Smooth muscle cell (in vitro differentiated cells): ENCODE data around the gene SYAP1. TPM values are rescaled to one million over a fixed set of nuclear protein-coding genes. Genes with fewer than 3 reads are reported as not detected.

Experiments
- DNase-seq: peaks from one replicate; lab custom pipeline; 2025; ENCODE audit not compliant: unreplicated experiment; lab: John Stamatoyannopoulos, UW
- H2AFZ ChIP-seq: fragments of 200-600 bp; sonication (generic); 2 replicates; pipeline ENCODE4 v1.6.0; 2016; ENCODE audit warnings: antibody characterized with exemption, low read depth, mild to moderate bottlenecking
- H3F3A ChIP-seq: fragments of 200-600 bp; sonication (generic); 2 replicates; pipeline ENCODE4 v1.6.0; 2017; ENCODE audit warnings: antibody characterized with exemption, low read depth
- H3K27ac ChIP-seq: fragments of 200-600 bp; sonication (generic); 2 replicates; pipeline ENCODE4 v1.5.1; 2016; ENCODE audit warnings: low read depth, mild to moderate bottlenecking
- H3K27me3 ChIP-seq: fragments of 200-600 bp; sonication (generic); 2 replicates; pipeline ENCODE4 v1.6.1; 2016; ENCODE audit warnings: low read depth, mild to moderate bottlenecking
- H3K36me3 ChIP-seq: fragments of 200-600 bp; sonication (generic); 2 replicates; pipeline ENCODE4 v1.5.1; 2016; ENCODE audit warnings: low read depth
- H3K4me1 ChIP-seq: fragments of 200-600 bp; sonication (generic); 2 replicates; pipeline ENCODE4 v1.5.1; 2016; ENCODE audit warnings: low read depth
- H3K4me2 ChIP-seq: fragments of 200-600 bp; sonication (generic); 2 replicates; pipeline ENCODE4 v1.6.0; 2016; ENCODE audit warnings: mild to moderate bottlenecking
- H3K4me3 ChIP-seq: fragments of 200-600 bp; sonication (generic); 2 replicates; pipeline ENCODE4 v1.5.1; 2016; ENCODE audit warnings: mild to moderate bottlenecking
- H3K79me2 ChIP-seq: fragments of 200-600 bp; sonication (generic); 2 replicates; pipeline ENCODE4 v1.6.0; 2016; ENCODE audit warnings: low read depth, mild to moderate bottlenecking
- H3K9ac ChIP-seq: fragments of 200-600 bp; sonication (generic); 2 replicates; pipeline ENCODE4 v1.6.0; 2016; ENCODE audit warnings: low read depth
- H3K9me3 ChIP-seq: fragments of 200-600 bp; sonication (generic); replicated peaks from 2 replicates; pipeline ENCODE4 v1.5.1; 2016; ENCODE audit warnings: low read depth
- H4K20me1 ChIP-seq: fragments of 200-600 bp; sonication (generic); 2 replicates; pipeline ENCODE4 v1.6.0; 2016; ENCODE audit warnings: low read depth
- WGBS: methylation state at CpG from one replicate; pipeline ENCODE4 v1.1.7; 2016; ENCODE audit warnings: low lambda C conversion rate; 5-methylcytosine and 5-hydroxymethylcytosine counted together
- polyA plus RNA-seq: library from polyadenylated mRNA; unstranded; fragments of >200 nt; fragmentation: Nextera tagmentation; extraction: Ambion mirVana; gene quantifications from 2 replicates; pipeline ENCODE4 v1.2.1, GENCODE V29; 2016
- total RNA-seq: library from RNA; depleted of rRNA; stranded (reverse); fragments of >200 nt; gene quantifications from 2 replicates; pipeline ENCODE4 v1.2.3, GENCODE V29; 2014
- TF ChIP-seq, protein P1 (sequence below): fragments of 200-600 bp; sonication (generic); IDR thresholded peaks from 2 replicates; pipeline ENCODE4 v1.5.1; 2017; ENCODE audit warnings: borderline replicate concordance, mild to moderate bottlenecking, antibody characterized with exemption; ENCODE audit not compliant: insufficient read depth, poor library complexity, severe bottlenecking

The SYAP1 gene
- total and polyA plus RNA-seq, 2 experiments from 2014 or later, result 52.3 to 52.8 TPM

DNA sequence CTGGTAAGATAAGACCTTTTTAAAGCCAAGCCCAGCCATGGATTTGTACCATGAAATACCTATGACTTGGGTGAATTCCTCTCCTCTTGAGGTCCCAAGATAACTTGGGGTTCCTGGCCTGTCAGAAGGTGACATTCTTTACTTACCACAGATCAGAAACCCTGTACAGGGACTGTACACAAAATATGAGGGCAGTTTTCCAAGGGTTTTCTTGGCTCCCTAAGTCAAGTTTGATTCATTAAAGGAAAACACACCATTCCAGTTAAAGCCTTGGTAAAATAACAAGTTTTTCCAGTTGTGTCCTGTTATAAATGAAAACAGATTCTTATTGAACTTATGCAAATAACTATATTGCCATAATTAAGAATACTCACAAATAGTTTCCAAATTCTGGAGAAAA, 8.2 kb downstream of the SYAP1 start:
- no peak overlapping the region for H3K9ac ChIP-seq
- peaks cover 97% of the 10 kb centered on the region for H4K20me1 ChIP-seq
- H3K4me2 ChIP-seq, result no peak overlapping the region
- H3F3A ChIP-seq, result no peaks in the 10 kb centered on the region
- H3K4me1 ChIP-seq, result no peaks in the 10 kb centered on the region
- H3K4me3 ChIP-seq, result no peak overlapping the region
- H3K27me3 ChIP-seq, result no peaks in the 10 kb centered on the region
- H3K79me2 ChIP-seq, result peaks cover 99% of the 10 kb centered on the region
- TF ChIP-seq, protein P1, sequence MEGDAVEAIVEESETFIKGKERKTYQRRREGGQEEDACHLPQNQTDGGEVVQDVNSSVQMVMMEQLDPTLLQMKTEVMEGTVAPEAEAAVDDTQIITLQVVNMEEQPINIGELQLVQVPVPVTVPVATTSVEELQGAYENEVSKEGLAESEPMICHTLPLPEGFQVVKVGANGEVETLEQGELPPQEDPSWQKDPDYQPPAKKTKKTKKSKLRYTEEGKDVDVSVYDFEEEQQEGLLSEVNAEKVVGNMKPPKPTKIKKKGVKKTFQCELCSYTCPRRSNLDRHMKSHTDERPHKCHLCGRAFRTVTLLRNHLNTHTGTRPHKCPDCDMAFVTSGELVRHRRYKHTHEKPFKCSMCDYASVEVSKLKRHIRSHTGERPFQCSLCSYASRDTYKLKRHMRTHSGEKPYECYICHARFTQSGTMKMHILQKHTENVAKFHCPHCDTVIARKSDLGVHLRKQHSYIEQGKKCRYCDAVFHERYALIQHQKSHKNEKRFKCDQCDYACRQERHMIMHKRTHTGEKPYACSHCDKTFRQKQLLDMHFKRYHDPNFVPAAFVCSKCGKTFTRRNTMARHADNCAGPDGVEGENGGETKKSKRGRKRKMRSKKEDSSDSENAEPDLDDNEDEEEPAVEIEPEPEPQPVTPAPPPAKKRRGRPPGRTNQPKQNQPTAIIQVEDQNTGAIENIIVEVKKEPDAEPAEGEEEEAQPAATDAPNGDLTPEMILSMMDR, result no peak
- H3K36me3 ChIP-seq, result peaks cover 3% of the 10 kb centered on the region
- H3K27ac ChIP-seq, result no peak overlapping the region
- H3K9me3 ChIP-seq, result no peaks in the 10 kb centered on the region
- H2AFZ ChIP-seq, result no peak overlapping the region
- no peak for DNase-seq

DNA sequence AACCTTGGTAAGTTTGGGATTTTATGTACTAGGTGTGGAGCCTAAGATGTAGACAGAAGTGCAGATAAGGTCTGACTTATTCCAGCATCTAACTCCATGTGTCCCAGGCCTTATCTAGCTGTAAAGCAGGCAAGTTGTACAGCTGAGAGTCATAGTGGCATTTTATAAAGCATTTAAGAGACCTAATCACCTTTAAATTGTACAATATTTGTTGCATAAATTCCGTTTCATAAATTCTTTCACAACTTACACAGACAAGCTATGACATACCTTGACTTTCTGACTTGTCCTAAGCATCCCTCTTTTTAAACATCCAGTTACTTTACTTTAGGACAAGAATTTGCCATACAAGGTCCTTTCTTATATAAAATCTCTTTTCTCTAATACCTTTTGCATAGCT, 11.0 kb downstream of the SYAP1 start:
- no peak overlapping the region for H3K4me3 ChIP-seq
- H3K4me2 ChIP-seq, result no peak overlapping the region
- WGBS, result 97% methylated on average over 1 of the region's 1 CpG
- H3K79me2 ChIP-seq, result peaks cover 87% of the 10 kb centered on the region
- DNase-seq, result no peak
- no peaks in the 10 kb centered on the region for H3K4me1 ChIP-seq
- H3K9me3 ChIP-seq, result no peaks in the 10 kb centered on the region
- H3K27ac ChIP-seq, result no peak overlapping the region
- no peaks in the 10 kb centered on the region for H3K27me3 ChIP-seq
- no peak overlapping the region for H3K9ac ChIP-seq
- H4K20me1 ChIP-seq, result peaks cover 94% of the 10 kb centered on the region
- TF ChIP-seq, protein P1, result no peak
- peaks cover 4% of the 10 kb centered on the region for H3K36me3 ChIP-seq
- no peak overlapping the region for H2AFZ ChIP-seq
- H3F3A ChIP-seq, result no peaks in the 10 kb centered on the region

- no peaks in the 10 kb centered on the region for H3K4me1 ChIP-seq
- no peak for DNase-seq
- H4K20me1 ChIP-seq, result peaks cover 70% of the 10 kb centered on the region
- H3F3A ChIP-seq, result no peaks in the 10 kb centered on the region
- H3K27me3 ChIP-seq, result no peaks in the 10 kb centered on the region
- no peak overlapping the region for H3K27ac ChIP-seq
- H3K9me3 ChIP-seq, result no peaks in the 10 kb centered on the region
- no peak overlapping the region for H2AFZ ChIP-seq
- H3K36me3 ChIP-seq, result peaks cover 17% of the 10 kb centered on the region
- no peak overlapping the region for H3K4me3 ChIP-seq
- no peak overlapping the region for H3K9ac ChIP-seq
- no peak overlapping the region for H3K4me2 ChIP-seq
- peaks cover 62% of the 10 kb centered on the region for H3K79me2 ChIP-seq
- TF ChIP-seq, protein P1, result no peak
These were observed 13.6 kb downstream of the SYAP1 start for GRCh38 chrX:16733013-16733412.

DNA sequence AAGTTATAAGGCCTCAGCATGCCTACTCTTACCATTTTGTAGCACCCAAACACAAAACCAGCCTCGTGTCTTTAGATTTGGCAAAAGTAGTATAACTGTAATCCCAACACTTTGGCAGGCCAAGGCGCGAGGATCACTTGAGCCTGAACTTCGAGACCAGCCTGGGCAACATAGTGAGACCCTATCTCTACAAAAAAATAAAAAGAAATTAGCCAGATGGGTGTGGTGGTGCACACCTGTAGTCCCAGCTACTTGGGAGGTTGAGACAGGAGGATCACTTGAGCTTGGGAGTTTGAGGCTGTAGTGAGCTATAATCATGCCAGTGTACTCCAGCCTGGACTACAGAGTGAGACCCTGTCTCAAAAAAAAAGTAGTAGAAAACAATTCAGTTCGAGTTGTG, 17.6 kb downstream of the SYAP1 start:
- H3K9ac ChIP-seq, result no peak overlapping the region
- no peaks in the 10 kb centered on the region for H3K9me3 ChIP-seq
- H4K20me1 ChIP-seq, result peaks cover 31% of the 10 kb centered on the region
- H3K36me3 ChIP-seq, result peaks cover 33% of the 10 kb centered on the region
- no peaks in the 10 kb centered on the region for H3K27me3 ChIP-seq
- 90% methylated on average over 5 of the region's 5 CpGs for WGBS
- H2AFZ ChIP-seq, result no peak overlapping the region
- TF ChIP-seq, protein P1, result no peak
- H3K4me3 ChIP-seq, result no peak overlapping the region
- DNase-seq, result no peak
- H3K79me2 ChIP-seq, result peaks cover 21% of the 10 kb centered on the region
- no peak overlapping the region for H3K27ac ChIP-seq
- no peak overlapping the region for H3K4me2 ChIP-seq
- H3F3A ChIP-seq, result no peaks in the 10 kb centered on the region
- H3K4me1 ChIP-seq, result no peaks in the 10 kb centered on the region
